GM19099 (cell line): ENCODE results near the gene SURF6.

Experiments used
- POLR2A ChIP-seq: IDR thresholded peaks from 3 replicates; pipeline ENCODE4 v1.6.1; 2011; ENCODE audit warnings: low read depth; ENCODE audit not compliant: insufficient read length; ENCODE audit errors: extremely low read depth

SURF6 gene

DNA sequence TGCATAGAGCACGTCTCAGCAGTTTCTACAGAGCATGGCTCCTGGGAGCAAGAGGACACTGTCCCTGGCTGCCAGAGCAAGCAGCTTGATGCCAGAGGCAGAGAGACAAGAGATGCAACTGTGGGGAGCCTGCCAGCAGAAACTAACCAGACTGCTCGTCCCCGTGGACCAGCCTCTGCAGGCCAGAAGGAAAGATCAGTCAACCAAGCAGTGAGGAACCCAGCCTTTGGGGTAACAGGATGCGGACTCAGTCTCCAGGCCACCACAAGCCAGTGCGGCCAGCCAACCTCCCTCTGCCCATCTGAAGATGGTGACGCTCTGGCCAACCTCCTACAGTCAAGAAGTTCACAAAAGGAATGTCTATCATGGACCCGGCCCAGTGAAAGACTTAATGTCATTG, 36.2 kb upstream of the SURF6 start:
- TF ChIP-seq POLR2A = no peak

DNA sequence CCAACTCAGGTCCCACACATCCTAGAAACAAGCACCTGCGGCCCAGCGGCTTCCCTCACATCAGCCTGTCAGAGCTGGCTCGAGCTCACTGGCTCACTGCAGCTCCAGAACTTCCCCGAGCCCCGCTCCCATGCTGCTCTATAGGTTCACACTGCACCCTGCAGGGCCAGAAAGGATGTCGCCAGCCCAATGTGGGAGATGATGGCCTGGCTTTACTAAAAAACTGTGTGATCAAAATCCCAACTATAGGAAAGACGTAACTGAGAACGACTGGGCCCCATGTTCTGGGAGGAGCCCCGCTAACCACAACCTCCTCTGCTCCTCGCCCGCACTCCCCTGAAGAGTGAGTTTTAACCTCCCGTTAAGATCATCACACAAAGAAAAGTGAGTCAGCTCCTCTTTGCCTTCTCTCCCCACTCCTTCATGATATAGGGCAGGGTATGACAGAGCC, 35.3 kb upstream of the SURF6 start:
- no peak for TF ChIP-seq POLR2A

DNA sequence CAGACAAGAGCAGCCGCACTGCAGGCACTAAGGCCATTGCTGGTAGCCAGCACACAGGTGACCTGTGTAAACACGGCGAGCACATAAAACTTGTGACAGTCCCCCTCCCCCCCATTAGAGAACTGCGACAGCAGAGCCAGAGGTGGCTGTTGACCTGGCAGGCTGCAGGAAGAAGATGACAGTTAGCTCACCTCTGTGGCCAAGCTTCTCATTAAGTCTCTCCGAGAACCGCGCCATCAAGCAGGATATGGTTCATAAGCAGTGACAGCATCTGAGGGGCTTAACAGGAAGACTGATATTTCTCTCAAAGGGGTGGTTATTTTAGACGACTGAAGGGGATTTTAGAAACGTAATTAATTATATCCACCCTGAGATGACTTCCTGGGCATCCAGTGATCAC, 34.7 kb upstream of the SURF6 start:
- TF ChIP-seq POLR2A = no peak

DNA sequence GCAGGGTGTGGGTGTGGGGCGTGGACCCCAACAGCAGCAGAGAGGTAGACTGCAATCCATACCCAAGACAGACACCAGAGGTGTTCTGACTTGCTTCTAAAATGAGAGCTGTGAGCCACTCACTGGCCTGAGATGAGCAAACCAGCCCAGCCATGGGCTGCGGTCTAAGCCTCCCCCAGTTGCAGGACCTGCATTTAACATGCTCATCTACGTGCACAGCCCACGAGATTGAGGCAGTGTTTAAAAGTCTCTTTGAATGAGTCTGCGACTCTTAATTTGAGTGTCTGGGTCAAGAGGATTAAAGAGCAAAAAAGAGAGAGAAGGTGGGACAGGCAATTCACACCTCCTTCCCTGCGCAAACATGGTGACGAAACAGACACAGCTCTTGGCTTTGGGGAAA, 33.9 kb upstream of the SURF6 start:
- no peak for TF ChIP-seq POLR2A

DNA sequence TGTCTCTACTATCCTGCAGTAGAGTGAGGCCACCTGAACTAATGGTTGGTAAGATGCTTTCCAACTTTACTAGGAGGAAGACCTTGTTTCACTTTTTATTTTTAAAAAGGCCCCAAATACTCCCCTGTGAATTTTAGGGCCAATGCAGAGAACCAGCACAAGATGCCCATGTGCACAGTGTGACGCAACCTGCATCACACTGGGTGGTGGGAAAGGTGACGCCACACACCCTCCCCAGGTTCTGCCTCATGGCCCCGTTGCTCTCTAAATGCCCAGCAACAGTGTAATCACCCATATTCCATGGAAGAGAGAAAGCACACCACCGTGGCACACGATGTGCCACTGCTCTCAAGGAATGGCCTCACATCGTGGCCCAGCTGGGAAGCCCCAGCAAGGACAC, 33.4 kb upstream of the SURF6 start:
- no peak for TF ChIP-seq POLR2A

DNA sequence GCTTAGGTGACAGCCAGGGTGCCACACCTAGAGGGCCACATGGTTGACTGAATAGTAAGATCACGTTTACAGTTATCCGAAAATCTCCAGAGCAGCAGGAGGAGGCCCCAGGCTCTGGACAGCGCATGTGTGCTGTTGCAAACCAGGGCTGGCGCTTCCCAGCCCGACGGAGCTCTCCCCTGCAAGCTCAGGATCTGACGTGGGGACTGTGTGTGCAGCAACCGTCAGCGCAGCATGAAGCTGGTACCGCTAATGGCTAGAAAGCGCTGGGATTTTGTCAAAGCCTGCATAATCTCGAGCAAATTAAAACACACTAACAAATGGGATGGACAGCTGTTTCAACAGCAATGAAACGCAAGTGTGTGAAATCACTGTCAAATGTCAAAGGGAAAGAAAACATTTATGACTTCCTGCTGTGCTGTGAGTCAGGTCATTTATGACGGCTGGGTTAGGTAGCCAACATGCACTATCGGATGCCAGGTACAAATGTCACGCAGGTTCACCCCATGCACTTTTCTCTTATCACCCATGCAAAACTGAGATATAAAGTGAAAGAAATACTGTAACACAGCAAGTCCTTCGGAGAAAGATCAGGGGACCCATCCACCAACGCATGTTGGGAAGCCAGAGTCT, 32.4 kb upstream of the SURF6 start:
- TF ChIP-seq POLR2A = no peak

DNA sequence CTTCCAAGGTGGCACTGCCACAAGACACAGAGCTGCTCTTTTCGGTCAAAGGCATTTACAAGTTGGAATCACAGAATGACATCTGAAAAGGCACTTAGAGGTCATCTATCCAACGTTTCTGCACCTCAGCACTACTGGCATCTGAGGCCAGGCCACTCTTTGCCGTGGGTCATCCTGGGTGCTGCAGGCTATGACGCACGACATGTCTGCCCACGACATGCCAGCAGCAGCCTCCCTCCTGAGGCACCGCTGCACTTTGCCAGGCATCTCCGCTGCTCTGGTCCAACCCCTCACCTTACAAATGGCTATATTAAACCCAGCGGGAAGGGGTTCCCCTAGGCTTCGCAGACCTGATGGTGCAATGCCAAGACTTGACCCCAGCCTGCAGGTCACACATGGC, 31.8 kb upstream of the SURF6 start:
- TF ChIP-seq POLR2A = no peak

DNA sequence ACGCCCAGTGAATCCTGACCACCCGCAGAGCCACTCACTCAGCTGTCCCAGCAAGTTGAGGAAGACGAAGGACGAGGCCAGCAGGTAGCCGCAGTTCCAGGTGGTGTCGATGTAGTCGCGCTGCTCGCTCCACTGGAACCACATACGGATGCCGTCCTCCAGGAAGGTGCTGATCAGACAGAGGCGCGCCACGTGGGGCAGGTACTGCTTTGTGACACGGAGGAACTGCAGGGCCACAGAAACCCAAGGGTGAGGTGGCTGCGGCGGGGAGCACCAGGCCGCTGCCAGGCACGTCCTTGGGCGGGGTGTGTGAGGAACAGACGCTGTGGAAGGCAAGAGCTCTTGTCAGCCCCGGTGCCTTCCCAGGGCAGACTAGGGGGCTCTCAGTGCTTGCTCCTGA, 31.2 kb upstream of the SURF6 start:
- no peak for TF ChIP-seq POLR2A

DNA sequence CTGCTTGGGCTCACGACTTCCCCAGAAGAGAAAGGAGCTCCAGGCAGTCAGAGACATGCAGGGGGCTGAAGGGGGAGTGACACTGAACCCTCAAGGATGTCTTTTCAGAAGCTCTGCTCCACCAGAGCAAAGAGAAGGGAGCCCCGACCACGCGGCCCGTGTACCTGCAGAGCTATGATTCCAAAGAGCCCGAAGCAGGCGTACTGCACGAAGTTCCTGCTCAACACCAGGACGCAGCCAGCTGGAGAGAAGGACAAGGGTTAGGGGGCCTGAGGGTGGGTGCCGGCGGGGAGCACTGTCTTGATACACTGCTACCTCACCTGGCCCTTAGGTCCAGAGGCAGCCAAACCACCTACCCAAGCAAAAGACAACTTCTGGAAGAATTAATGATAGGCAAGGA, 30.4 kb upstream of the SURF6 start:
- TF ChIP-seq POLR2A = no peak

DNA sequence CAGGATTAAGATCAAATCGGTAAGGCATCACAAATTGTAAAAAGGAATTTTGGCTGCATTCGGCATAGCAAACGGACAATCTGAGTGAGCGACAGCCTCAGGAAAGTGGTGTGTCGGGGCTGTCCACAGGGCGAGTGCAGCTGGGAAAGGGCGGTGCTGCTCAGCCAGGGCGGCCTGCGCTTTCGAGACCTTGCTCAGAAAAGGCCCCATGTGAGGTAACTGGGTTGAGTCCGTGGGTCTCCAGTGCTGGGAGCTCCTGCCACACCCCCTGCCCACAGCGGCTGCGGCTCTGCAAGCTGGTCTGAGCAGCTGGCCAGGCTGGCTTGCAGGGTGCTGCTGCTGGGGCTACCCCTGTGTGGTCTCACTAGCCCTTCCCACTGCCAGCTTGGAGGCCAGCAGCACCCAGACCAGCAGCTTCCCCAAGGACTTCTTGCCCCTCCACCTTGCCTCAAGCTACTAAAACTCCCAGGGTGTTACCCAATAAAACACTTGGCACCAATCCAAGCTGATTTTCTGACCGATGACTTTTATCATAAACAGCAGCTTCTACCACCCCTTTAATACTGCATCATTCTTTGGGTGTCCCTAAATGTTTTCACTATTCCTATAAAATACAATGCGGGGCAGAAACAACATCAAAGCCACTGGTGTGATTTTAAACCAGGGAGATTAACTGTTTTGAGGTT, 26.5 kb upstream of the SURF6 start:
- TF ChIP-seq POLR2A = no peak

DNA sequence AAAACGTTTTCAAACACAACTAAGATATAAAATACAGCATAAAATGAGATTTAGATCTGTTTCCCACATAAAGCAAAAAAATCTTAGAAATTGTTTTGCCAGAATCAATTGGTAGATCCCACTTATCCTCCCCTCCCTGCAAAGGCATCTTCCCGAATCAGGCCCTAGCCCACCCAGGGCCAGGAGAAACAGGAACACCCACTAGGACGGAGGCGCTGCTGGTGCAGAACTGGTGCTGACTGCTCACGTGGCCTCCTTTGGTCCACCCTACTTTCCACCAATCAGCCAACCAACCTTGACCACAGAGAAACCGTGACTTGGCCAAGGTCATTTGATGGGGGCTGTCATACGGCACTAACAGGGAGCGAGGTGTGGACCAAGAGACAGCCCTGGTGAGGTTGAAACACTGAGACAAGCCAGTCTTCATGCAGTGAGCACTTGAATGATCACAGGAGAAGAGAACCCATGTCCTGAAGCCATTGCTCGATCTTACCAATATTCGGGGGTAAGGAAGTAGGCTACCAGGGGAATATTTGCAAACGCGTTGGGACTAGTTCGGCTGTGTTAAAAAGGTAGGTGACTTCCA, 25.6 kb upstream of the SURF6 start:
- TF ChIP-seq POLR2A = no peak

DNA sequence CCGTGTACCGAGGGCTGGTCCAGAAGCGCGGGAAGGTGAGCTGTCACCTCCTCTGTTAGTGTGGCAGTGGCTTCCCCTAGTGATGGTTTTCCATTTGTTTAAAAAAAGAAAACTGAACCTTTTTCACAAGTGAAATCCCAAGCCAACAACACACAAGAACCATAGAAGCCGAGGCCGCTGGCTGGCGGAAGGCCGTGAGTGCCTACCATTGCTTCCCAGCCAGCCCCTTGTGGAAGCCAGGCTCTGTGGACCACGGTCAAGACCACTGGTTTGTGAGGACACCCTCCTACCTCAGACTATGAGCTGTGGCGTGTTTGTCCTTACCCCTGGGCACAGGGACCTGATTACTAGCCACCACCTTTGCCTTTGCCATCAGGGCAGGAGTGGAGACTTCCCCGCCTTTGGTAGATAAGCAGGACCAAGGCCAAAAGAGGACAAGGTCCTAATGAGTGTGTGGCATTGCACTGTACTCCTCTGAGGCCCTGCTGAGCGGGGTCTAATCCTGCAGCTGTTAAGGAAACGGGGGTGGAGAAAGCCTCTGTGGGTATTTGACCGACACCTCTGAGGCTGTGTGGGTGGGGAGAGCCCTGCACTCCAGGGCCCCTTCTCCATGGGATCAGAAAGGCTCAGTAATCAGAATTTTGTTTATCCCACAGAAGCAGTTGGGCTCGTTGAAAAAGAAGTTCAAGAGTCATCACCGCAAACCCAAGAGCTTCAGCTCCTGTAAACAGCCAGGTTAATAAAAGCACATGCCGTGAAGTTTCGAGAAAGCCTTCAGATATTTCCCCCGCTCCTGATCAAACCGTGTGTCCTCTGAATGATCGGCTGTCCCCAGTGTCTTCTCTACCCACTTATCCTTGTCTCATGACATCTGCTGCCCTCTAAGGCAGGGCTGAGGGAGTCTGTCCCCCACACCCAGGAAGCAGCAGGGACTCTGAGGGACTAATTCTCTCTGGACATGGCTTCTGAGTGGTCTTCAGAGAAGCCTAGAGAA, 24.7 kb upstream of the SURF6 start:
- no peak for TF ChIP-seq POLR2A

DNA sequence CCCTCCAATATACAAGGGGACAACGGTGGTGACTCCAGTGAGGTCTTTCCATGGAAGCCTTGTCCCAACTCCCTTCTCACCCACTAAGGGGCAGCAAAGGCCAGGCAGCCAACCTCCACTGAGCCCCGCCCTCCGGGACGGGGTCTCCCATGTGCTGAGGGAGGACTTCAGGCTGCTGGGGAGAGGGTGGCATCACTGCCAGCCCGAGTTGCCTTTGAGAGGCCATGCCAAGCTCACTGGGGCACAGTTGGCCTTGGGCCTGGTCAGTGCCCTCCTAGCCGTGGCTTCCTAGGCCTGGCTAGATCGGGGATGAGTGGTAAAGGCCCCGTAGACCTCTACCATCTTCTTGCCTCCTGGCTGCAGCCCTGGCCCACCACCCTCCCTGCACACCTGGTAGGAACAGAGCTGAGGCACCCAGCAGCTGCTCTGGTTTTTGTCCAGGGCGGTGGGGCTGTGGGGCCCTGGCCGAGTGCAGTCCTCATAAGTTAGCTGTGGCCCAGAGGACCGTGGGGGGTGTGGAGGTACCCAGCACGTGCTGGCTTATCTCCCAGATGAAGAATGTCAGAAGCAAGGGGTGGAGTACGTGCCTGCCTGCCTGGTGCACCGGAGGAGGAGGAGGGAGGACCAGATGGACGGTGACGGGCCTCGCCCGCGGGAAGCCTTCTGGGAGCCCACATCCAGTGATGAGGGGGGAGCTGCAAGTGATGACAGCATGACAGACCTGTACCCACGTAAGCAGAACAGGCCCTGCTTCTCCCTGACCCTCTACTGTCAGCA, 23.6 kb upstream of the SURF6 start:
- no peak for TF ChIP-seq POLR2A

DNA sequence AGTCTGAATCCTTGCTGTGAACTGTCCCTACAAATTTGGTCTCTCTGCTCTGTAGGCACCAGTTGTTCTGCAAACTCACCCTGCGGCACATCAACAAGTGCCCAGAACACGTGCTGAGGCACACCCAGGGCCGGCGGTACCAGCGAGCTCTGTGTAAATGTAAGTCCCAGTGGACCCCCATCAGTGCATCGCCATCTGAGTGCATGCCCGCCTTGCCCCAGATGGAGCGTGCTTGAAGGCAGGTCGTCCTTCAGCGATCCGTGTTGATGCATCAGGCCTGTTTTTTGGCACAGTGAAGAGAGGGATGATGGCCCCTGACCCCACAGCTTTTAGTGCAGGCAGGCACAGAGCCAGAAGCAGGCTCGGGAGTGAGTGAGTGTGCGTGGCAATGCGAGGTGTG, 21.7 kb upstream of the SURF6 start:
- TF ChIP-seq POLR2A = no peak
